ENCODE measurements around the gene DAND5. TPM values are rescaled to one million over a fixed set of nuclear protein-coding genes. Genes with fewer than 3 reads are reported as not detected.

Gene DAND5
- total RNA-seq, 1 donor from 2014 or later = not detected

- H3K4me1 ChIP-seq = peaks cover 9 to 62% of the 10 kb centered on the region in 2 donors
- peak overlapping the region; percentile 95 to 97 for H3K27ac ChIP-seq
- no peak for TF ChIP-seq CTCF (IDR thresholded peaks at IDR 0.05)
- no peak for DNase-seq (ENCODE audit: low spot score in 2 of 2)
- H3K27me3 ChIP-seq = no peaks in the 10 kb centered on the region
- no peaks in the 10 kb centered on the region for H3K36me3 ChIP-seq
- H3K9me3 ChIP-seq = no peaks in the 10 kb centered on the region
- peak overlapping the region; percentile 36 to 56 for H3K4me3 ChIP-seq
- intact Hi-C loops (cut with DNase I) = loop anchor here (2.0 kb wide), 1 partner anchor 13 kb away; no protein-coding TSS in a partner anchor
Observed at GRCh38 chr19:13017306-13018034, 48.1 kb downstream of the DAND5 start.

GRCh38 chr19:13018035-13018914 lies 48.9 kb downstream of the DAND5 start:
- no peaks in the 10 kb centered on the region for H3K36me3 ChIP-seq
- no peaks in the 10 kb centered on the region for H3K9me3 ChIP-seq
- peak overlapping the region; percentile 36 to 56 for H3K4me3 ChIP-seq
- no peaks in the 10 kb centered on the region for H3K27me3 ChIP-seq
- H3K4me1 ChIP-seq = peaks cover 9 to 60% of the 10 kb centered on the region in 2 donors
- no peak for TF ChIP-seq CTCF (IDR thresholded peaks at IDR 0.05)
- intact Hi-C loops (cut with DNase I) = no loop called here
- no peak for DNase-seq (ENCODE audit: low spot score in 2 of 2)
- peak overlapping the region; percentile 95 to 97 for H3K27ac ChIP-seq

- Histone ChIP-seq H3K9me3 (no peaks in the 10 kb centered on the region), H3K27me3 (no peaks in the 10 kb centered on the region), H3K36me3 (no peaks in the 10 kb centered on the region), H3K4me3 (peak overlapping the region in 1 of 2 donors; percentile 56), H3K4me1 (peaks cover 9 to 57% of the 10 kb centered on the region in 2 donors), H3K27ac (peak overlapping the region; percentile 95 to 97)
- no peak for TF ChIP-seq CTCF (IDR thresholded peaks at IDR 0.05)
- intact Hi-C loops (cut with DNase I) = no loop called here
- DNase-seq (ENCODE audit: low spot score in 2 of 2) = no peak
Observed at GRCh38 chr19:13019332-13019731, 50.0 kb downstream of the DAND5 start.

GRCh38 chr19:13020002-13020414 lies 50.6 kb downstream of the DAND5 start:
- Histone ChIP-seq H3K4me3 (peak overlapping the region in 1 of 2 donors; percentile 56), H3K27me3 (no peaks in the 10 kb centered on the region), H3K27ac (peak overlapping the region; percentile 95 to 97), H3K36me3 (no peaks in the 10 kb centered on the region), H3K9me3 (no peaks in the 10 kb centered on the region), H3K4me1 (peaks cover 9 to 57% of the 10 kb centered on the region in 2 donors)
- no peak for DNase-seq (ENCODE audit: low spot score in 2 of 2)
- intact Hi-C loops (cut with DNase I) = loop anchor here (5.0 kb wide), 1 partner anchor 42 kb away; no protein-coding TSS in a partner anchor
- no peak for TF ChIP-seq CTCF (IDR thresholded peaks at IDR 0.05)

GRCh38 chr19:13022111-13022858 lies 52.9 kb downstream of the DAND5 start:
- no peaks in the 10 kb centered on the region for H3K36me3 ChIP-seq
- peak overlapping the region; percentile 95 to 97 for H3K27ac ChIP-seq
- intact Hi-C loops (cut with DNase I) = loop anchor here (5.0 kb wide), 1 partner anchor 40 kb away; no protein-coding TSS in a partner anchor
- DNase-seq (ENCODE audit: low spot score in 2 of 2) = peak in 1 of 2 donors; percentile 84
- H3K4me3 ChIP-seq = peak overlapping the region; percentile 57 to 67
- no peaks in the 10 kb centered on the region for H3K9me3 ChIP-seq
- H3K4me1 ChIP-seq = peaks cover 14 to 59% of the 10 kb centered on the region in 2 donors
- H3K27me3 ChIP-seq = no peaks in the 10 kb centered on the region
- TF ChIP-seq CTCF (IDR thresholded peaks at IDR 0.05) = no peak
